COLO668 (cell line): ENCODE measurements around the gene ACSF2.
"Not testable (repeated sequence)": the region's sequence is repeated elsewhere in the genome, so short reads cannot be mapped to it uniquely, and the experiment has no call there.

ENCODE experiments used
- DNase-seq: peaks from one replicate; lab custom pipeline; 2025; ENCODE audit not compliant: unreplicated experiment; lab: John Stamatoyannopoulos, UW

ACSF2 gene

GRCh38 chr17:50475775-50476544 lies 49.9 kb downstream of the ACSF2 start:
- not testable (repeated sequence) for DNase-seq

- DNase-seq, result no peak
Measured at GRCh38 chr17:50476545-50477315, 50.7 kb downstream of the ACSF2 start.

- no peak for DNase-seq
Measured at GRCh38 chr17:50477976-50478375, 52.0 kb downstream of the ACSF2 start.

- DNase-seq, result peak; percentile 91
Measured at GRCh38 chr17:50478391-50479381, 52.7 kb downstream of the ACSF2 start, which contains the start of gene RSAD1. Gene RSAD1, plus strand, starts transcription at chr17:50478860. Its CDS starts 25 bp downstream, at chr17:50478885.

GRCh38 chr17:50479522-50480141 lies 53.6 kb downstream of the ACSF2 start:
- peak; percentile 63 for DNase-seq

GRCh38 chr17:50480142-50480764 lies 54.2 kb downstream of the ACSF2 start:
- no peak for DNase-seq

GRCh38 chr17:50480854-50481490 lies 55.0 kb downstream of the ACSF2 start:
- no peak for DNase-seq

GRCh38 chr17:50481648-50482047 lies 55.6 kb downstream of the ACSF2 start:
- DNase-seq, result no peak

GRCh38 chr17:50482110-50482509 lies 56.1 kb downstream of the ACSF2 start:
- DNase-seq, result no peak

- peak; percentile 61 for DNase-seq
Measured at GRCh38 chr17:50482516-50482915, 56.5 kb downstream of the ACSF2 start.

GRCh38 chr17:50483266-50483665 lies 57.2 kb downstream of the ACSF2 start:
- DNase-seq, result no peak

GRCh38 chr17:50484386-50485155 lies 58.6 kb downstream of the ACSF2 start:
- no peak for DNase-seq

- no peak for DNase-seq
Measured at GRCh38 chr17:50487213-50488096, 61.4 kb downstream of the ACSF2 start.

- no peak for DNase-seq
Measured at GRCh38 chr17:50488880-50489279, 62.9 kb downstream of the ACSF2 start.

- no peak for DNase-seq
Measured at GRCh38 chr17:50491505-50491904, 65.5 kb downstream of the ACSF2 start.

GRCh38 chr17:50492214-50492613 lies 66.2 kb downstream of the ACSF2 start:
- DNase-seq, result no peak

- DNase-seq, result no peak
Measured at GRCh38 chr17:50493744-50494143, 67.7 kb downstream of the ACSF2 start.
